A172 (cell line): ENCODE data around the gene HSPA4. TPM values are rescaled to one million over a fixed set of nuclear protein-coding genes. Genes with fewer than 3 reads are reported as not detected.
A peak's percentile ranks its signal among the peaks of the same experiment; 100 is the strongest.

Source experiments
- DNase-seq: peaks from one replicate; pipeline ENCODE4 v3.0.0-alpha.2; 2015; ENCODE audit warnings: low spot score
- total RNA-seq: library from RNA; depleted of rRNA; stranded (reverse); fragments of >200 nt; shearing (Covaris generic); gene quantifications from 2 replicates; pipeline ENCODE4 v1.2.3, GENCODE V29; 2014

HSPA4 gene
- total RNA-seq, 1 experiment from 2014 or later = 236 TPM

GRCh38 chr5:133091034-133091433 lies 39.2 kb downstream of the HSPA4 start:
- no peak for DNase-seq

GRCh38 chr5:133106343-133106742 lies 54.5 kb downstream of the HSPA4 start:
- no peak for DNase-seq

GRCh38 chr5:133106761-133107572 lies 55.2 kb downstream of the HSPA4 start:
- no peak for DNase-seq

GRCh38 chr5:133108481-133108921 lies 56.7 kb downstream of the HSPA4 start:
- DNase-seq = no peak

- DNase-seq = no peak
Measured at GRCh38 chr5:133109655-133110483, 58.1 kb downstream of the HSPA4 start.

- no peak for DNase-seq
Measured at GRCh38 chr5:133110709-133111108, 58.9 kb downstream of the HSPA4 start.

- peak; percentile 68 for DNase-seq
Measured at GRCh38 chr5:133111299-133111698, 59.5 kb downstream of the HSPA4 start.

GRCh38 chr5:133112026-133112660 lies 60.3 kb downstream of the HSPA4 start:
- DNase-seq = no peak

GRCh38 chr5:133113331-133114061 lies 61.7 kb downstream of the HSPA4 start:
- DNase-seq = peak; percentile 24

GRCh38 chr5:133114166-133114932 lies 62.5 kb downstream of the HSPA4 start:
- DNase-seq = no peak

- no peak for DNase-seq
Measured at GRCh38 chr5:133114933-133115310, 63.1 kb downstream of the HSPA4 start.

- DNase-seq = no peak
Measured at GRCh38 chr5:133116601-133117000, 64.8 kb downstream of the HSPA4 start.

GRCh38 chr5:133117166-133117911 lies 65.5 kb downstream of the HSPA4 start:
- no peak for DNase-seq

GRCh38 chr5:133117912-133118445 lies 66.2 kb downstream of the HSPA4 start:
- DNase-seq = no peak

GRCh38 chr5:133118741-133119140 lies 66.9 kb downstream of the HSPA4 start:
- DNase-seq = no peak

GRCh38 chr5:133119233-133119711 lies 67.5 kb downstream of the HSPA4 start:
- DNase-seq = no peak

GRCh38 chr5:133120156-133120750 lies 68.4 kb downstream of the HSPA4 start:
- DNase-seq = no peak

- DNase-seq = no peak
Measured at GRCh38 chr5:133121080-133121479, 69.3 kb downstream of the HSPA4 start.

- no peak for DNase-seq
Measured at GRCh38 chr5:133121611-133122150, 69.9 kb downstream of the HSPA4 start.
